GM18517 (cell line): ENCODE data around the gene ARHGAP31.

Source experiments
- ATAC-seq: cut with Tn5 transposase; IDR thresholded peaks from one replicate; pipeline ENCODE4 v1.9.1; 2021; ENCODE audit warnings: mild to moderate bottlenecking, moderate library complexity; ENCODE audit not compliant: unreplicated experiment

The ARHGAP31 gene

DNA sequence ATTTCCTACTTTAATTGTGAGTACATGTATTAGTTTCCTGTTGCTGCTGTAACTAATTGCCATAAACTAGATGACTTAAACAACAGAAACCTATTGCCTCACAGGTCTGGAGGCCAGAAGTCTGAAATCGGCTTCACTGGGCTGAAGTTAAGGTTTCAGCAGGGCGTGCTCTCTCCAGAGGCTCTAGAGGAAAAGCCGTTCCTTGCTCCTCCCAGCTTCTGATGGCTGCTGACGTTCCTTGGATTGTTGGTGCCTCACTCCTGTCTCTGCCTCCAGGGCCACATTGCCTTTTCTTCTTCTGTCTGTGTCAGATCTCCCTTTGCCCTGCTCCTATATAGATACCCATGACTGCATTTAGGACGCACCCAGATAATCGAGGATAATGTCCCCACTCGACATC, 80.9 kb downstream of the ARHGAP31 start:
- ATAC-seq: no peak

DNA sequence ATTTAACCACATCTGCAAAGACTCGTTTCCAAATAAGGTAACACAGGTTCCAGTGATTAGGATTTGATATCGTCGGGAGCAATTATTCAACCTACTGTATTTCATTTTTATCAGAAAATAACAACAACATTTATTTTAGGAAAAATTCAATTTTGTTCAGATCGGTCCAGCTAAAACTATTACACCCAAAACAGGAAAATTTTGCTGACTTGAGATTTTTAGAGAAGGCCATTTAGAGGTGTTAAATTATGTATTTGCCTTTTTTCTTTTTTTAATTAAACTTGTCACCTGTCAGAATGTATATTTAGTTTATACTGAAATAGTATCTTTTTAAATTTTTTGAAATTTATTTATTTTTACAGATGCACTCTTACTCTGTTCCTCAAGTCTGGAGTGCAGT, 81.3 kb downstream of the ARHGAP31 start:
- no peak for ATAC-seq

DNA sequence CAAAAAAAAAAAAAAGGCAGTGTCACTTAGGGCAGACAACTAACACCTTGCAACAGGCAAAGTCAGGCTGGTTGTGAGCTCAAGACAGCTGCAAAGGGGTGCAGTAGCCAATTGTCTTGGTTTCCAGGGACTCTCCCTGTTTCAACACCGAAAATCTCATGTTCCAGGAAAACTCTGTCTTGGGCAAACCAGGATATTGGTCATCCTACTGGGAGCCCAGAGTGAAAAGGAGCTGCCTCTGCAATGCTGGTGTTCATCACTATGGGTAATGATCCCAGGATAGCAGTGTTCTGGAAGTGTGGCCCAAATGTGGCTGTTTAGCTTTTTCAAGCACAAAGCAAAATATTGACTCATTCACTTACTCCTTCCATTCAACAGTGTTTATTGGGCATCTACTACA, 82.6 kb downstream of the ARHGAP31 start:
- ATAC-seq: no peak

DNA sequence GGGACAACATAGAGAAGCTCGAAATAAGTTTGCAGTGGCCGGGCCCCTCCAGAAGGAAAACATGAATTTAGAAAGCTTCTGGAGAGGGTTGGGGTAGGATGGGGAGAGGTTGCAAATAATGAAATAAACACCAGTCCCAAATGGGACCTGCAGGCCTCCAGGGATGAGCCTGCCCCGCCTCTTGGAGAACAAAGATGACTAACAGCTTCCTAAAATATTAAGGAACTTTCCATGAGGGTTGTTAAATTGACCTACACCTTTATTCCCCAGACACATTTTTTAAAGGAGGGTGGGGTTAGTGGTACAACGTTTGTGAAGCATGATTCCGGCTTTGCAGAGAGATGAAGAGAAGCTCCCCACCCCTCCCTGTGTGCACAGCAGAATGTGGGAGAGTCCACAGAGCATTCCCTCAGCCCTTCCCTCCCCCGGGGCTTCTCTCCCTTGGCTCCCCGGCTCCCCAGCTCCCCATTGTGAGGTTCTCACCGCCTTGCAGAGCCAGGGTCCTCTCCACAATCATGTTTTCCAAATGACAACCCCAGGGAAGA, 84.1 kb downstream of the ARHGAP31 start:
- no peak for ATAC-seq

DNA sequence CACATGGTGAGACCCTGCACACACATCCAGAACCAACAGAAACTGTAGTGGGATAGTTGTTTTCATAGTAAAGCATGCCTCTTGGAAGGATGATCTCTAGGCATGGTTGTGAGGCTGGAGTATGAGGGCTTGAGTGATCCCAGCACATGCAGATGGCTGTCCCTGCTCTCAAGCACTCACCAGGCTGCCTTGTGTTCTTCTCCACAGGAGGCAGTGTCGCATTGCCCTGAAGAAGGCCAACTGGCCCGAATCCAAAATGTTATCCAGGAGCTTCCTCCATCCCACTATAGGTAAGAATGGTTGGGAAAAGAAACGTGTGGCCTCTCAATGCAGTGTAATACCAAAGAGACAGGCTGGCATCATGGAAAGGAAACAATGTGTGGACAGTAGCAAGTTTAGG, 86.5 kb downstream of the ARHGAP31 start:
- ATAC-seq: no peak

DNA sequence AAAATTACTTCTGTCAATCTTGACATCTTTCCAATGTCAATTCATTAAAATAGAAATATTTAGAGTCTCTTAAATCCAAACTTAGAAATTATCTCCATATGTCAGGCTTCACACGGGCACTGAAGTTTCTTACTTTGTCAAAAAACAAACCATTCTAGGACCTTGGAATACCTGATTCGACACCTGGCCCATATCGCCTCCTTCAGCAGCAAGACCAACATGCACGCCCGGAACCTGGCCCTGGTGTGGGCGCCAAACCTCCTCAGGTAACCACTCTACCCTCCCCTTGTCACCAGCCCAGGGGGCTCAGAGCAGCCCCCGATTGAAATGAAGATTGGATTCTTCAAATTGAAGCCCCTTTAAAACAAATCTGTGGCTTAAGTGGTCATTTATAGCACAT, 88.0 kb downstream of the ARHGAP31 start:
- no peak for ATAC-seq

DNA sequence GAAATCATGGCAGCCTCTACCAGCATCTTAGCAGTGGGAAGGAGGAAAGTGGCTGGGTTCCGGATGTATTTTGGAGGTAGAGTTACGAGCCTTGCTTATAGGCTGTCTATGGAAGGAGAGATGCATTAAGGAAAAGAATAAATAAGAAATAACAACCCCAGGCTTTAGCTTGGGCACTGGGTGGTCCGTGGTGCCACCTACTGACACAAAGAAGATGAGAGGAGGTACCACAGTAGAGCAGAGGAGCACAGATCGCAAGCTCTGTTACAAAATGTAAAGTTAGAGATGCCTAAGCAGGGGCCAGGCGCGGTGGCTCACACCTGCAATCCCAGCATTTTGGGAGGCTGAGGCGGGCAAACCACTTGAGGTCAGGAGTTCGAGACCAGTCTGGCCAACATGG, 94.4 kb downstream of the ARHGAP31 start:
- ATAC-seq: no peak

DNA sequence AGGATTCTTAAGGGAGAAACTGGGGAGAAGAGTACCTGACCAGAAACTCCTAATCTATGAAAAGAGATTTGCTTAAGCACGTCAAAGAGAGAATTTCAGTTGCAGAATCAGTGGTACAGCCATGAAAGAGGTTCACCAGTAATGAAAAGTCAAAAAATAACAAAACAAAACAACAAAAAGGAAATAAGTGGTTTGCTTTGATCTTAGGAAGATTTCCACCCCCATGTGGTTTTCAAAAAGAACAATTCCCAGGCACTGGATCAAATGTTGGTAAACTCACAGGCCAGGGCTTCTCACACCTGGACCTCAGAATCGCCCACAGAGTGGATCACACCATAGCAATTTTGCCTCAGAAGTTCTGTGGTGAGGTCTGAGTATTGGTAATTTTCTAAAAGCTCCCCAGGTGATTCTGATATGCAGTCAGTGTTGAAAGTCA, 101.8 kb downstream of the ARHGAP31 start:
- ATAC-seq: peak; percentile 69

DNA sequence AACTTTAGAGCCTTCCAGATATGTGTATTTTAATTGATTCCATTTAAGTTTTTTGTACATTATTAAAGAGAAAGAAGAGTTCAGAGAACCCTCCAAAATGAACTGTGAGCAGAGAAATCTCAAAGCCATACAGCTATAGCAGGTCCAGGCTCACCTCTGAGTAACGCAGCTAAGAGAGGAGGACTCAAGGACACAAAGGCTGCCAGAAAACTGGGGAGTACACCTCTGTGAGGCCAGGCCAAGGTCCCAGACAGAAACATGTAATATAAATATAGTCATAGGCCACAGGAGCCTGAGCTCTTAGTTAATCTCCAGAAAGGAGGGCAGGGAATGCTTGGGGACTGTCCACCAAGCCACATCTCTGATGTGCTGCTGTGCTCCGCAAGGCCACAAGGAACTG, 102.7 kb downstream of the ARHGAP31 start:
- ATAC-seq: no peak

DNA sequence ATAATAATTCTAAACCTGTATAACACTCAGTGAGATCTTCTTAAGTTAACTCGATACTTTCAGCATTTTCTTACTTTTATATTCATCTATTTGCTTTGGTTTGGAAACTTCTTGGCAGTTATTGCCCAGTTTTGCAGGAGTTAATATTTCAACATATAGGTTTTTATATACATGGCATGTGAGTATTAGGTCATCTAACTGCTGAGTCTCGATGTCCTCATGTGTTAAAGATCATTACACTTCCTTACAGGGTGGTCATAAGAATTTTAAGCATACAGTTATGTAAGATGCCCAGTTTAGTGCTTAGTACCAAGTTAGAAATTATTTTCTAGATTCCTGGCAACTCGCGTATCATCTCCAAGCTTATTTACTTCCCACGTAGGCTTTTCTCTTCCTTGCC, 106.3 kb downstream of the ARHGAP31 start:
- no peak for ATAC-seq

DNA sequence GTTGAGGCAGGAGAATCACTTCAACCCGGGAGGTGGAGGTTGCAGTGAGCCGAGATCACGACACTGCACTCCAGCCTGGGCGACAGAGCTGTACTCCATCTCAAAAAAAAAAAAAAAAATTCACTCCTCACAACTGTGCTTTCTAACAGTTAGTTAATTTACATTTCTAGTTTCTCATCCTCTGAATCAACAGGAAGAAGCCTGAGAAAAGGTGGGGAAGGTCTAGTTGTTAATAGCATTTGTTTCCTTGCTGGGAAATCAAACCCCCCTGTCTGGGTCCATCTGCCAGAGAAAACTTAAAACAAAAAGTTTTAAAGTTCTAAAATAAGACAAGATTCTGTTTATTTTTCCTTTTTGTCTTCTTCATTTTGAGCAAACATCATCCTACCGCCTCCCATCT, 106.9 kb downstream of the ARHGAP31 start:
- peak; percentile 58 for ATAC-seq

DNA sequence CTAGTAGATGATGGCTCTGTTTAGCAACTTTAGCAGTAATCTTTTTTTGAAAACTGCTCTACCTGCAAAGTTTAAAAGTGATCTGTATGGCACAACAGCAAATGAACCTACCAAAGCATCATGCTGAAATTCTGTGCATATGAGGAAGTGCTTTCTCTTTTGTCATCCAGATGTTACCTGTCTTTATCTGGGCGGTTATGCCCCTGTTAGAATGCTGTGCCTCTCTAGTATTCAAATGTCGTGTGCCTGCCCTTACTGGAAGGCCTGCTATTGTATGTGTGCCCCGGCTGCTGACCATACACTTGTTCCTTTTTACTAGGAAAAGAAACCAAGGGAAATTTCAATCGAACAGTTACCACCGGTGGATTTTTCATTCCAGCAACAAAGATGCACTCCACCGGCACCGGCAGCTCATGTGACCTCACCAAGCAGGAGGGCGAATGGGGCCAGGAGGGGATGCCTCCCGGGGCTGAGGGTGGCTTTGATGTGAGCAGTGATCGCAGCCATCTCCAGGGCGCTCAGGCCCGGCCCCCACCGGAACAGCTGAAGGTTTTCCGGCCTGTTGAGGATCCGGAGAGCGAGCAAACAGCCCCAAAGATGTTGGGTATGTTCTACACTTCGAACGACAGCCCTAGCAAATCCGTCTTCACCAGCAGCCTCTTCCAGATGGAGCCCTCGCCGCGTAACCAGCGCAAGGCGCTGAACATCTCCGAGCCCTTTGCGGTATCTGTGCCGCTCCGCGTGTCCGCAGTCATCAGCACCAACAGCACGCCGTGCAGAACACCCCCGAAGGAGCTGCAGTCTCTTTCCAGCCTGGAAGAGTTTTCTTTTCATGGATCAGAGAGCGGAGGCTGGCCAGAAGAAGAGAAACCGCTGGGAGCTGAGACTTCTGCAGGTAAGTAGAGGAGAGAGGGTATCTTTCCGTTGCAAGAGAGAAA, 107.6 kb downstream of the ARHGAP31 start:
- peak; percentile 62 for ATAC-seq

DNA sequence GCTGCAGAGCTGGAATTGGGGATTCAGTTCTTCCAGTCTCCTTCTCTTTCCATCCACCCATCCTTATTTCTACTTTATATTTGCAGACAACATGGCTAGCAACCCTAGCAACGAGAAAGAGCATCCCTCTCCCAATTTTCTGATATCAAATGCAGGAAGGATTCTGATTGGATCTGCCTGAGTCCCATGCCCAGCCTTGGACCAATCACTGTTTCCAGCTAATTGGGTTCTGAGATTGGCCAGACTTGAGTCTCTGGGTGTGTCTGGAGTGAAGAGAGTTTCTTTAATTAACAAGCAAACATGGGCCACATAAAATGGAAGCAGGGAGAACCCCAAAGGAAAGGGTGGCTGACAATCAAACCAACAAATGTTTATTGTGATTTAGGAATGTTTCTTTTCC, 108.6 kb downstream of the ARHGAP31 start:
- ATAC-seq: no peak

DNA sequence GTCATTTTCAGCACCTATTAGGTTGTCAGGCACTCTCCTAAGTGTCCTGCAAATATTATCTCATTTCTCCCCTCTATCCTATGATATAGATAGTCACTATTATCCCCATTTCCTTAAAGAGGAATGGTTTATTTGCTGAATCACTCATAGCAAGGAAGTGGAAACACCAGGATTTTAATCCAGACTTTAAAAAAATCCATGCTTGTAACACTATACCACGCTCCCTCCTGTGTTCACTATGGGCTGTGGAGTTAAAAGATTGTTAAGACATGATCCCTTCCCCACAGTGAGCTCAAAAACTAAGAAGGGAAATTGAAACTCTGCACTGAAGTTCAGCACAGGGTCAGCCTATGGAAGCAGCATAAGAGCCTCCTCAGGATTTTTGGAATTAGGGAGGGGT, 109.0 kb downstream of the ARHGAP31 start:
- ATAC-seq: no peak

DNA sequence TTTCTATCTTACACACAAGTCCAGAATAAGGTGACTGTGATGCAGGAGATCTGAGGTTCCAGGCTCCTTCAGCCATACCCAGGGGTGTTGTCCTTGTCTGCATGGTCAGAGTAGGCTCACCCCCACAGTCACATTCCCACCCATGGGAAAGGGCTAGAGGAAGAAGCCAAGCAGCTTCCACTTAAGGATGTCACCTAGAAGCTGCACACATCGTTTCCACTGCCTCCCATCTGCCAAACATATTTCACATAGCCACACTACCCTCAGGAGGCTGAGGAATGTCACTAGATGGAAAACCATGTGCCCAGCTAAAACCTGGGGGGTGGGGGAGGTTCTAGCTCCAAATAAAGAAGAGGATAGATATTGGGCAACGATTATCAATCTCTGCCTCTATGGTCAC, 111.1 kb downstream of the ARHGAP31 start:
- ATAC-seq: no peak

DNA sequence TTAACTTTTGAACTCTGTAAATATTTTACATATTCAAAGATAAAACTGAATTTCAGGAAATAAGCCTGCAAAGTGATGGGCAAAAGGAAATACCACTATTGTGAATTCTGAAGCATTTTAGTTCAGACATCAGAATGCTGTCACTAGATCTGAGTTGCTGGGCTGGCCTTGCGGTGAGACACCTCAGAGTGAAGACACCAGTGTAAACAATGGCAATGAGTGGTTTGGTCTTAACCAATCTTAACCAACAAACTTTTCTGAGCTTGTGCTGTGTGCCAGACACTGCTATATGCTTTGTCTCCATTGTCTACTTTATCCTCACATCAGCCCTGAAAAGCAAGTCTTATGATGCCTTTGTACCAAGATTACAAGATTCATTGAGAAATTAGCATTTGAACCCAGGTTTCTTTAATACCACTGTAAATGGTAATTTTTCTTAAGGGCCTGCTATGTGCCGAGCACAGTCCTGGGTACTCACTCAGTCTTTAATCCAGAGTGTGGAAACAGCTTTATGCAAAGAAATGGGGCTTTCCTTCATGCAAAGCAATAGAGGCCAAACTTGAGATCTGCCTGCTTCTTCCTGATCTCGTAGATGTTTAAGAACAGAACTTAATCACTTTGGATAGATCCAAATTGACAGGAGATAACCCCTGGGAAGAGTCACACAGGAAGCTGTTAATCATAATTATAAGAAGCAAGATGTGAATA, 114.2 kb downstream of the ARHGAP31 start:
- no peak for ATAC-seq

DNA sequence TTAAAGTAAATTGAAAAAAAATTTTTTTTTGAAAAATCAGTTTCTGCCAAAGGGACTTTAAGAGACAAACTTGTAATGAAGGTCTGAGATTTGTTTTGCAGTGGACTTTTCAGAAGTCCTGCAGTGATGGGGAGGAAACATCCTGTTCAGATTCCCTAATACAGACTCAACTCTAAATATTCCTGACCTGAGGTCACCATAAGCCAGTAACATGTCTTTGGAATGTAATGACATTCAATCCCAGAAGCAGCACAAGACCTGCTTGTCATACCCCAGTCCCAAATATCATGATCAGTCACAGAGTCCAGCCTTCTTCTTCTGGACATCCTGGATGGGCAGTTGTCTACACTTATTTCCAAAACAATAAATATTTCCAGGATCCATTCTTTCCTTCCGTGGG, 115.7 kb downstream of the ARHGAP31 start:
- ATAC-seq: no peak

DNA sequence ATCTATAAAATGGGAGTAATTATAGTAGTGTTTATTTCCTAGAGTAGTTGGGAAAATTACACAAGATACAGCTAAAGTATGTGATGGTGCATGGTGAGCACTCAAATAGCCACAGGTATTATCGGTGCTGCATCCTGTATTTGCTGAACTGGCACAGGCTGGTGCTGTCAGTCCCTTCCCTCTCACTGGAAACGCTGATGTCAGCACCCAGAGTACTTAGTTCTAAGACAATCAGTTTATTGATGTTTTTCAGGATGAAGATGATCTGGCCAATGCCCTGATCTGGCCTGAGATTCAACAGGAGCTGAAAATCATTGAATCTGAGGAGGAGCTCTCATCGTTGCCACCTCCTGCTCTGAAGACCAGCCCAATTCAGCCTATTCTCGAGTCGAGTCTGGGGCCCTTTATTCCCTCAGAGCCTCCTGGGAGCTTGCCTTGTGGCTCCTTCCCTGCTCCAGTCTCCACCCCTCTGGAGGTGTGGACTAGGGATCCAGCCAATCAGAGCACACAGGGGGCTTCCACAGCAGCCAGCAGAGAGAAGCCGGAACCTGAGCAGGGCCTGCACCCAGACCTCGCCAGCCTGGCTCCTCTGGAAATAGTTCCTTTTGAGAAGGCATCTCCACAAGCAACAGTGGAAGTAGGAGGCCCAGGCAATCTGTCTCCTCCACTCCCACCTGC, 119.6 kb downstream of the ARHGAP31 start:
- ATAC-seq: no peak

DNA sequence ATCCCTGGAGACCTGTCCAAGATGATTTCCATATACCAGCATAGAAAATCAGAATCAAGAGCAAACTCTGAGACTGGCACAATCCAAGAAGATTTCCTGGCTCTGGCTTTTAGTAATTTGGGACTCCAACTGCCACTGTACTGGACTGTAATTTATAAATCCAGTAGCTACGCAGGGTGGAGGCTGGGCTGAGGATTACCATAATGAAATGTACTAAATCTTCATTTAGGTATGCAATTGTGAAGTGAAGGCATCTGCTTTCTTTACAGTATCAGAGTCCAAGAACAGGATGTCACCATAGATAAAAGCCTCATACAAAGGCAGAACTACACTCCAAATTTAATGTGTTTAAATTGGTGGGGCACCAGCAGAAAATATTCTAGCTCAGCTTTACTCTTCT, 122.7 kb downstream of the ARHGAP31 start:
- no peak for ATAC-seq

DNA sequence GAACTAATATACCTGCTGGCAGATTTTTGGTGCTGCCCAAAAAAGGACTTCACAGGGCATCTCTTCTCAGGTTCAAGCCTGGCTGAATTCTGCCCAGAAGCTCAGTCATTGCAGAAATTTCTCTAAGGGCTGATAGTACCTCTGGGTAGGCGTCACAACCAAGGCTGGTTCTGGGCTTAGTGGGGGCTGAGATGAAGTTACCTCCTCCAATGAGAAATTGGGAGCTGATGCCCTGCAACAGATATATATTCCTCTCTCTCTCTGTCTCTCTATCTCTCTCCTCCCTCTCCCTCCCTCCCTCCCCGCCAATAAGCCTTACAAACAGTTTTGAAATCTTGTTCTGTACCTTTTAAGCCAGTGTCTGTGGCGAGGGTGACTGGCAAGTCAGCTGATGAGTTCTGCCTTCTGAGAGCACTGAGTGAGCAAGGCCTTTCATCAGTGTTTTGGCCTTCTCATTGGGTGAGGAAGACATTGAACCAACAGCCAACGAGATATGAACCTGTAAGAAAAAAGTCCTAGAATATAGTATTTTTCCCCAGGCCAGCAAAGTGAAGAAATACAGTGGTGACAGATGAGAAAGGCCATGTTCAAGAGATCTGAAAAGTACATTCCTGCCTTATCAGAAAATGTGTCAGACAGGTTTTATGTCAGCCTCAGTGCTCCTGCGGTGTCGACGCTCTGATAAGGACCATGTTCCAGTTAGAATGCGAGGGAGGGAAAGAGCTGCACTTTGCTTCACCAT, 123.8 kb downstream of the ARHGAP31 start:
- no peak for ATAC-seq

DNA sequence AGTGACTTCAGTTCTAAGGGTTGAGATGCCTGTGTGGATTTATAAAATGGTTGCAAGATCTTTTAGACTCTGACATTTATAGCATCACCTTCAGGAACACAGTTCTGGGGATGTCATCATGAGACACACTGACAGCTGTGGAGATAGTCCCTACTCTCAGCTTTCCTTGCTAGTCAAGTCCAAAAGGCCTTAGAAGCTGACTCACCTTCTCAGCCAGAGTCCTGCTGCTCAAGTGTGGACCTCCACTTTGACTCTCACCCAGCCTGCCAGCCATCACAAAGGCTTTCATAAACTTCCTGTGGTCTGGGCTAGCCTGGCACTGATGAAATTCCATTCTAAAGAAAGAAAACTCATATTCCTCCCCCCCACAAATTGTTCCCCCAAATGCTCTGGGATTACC, 124.5 kb downstream of the ARHGAP31 start:
- ATAC-seq: no peak
